OCI-LY3 (cell line): Measurements from ENCODE around the gene SYF2.

Source experiments
- H2AFZ ChIP-seq: fragments of 200-600, 300-600 bp; shearing (Covaris generic); 2 replicates; pipeline ENCODE4 v1.6.0; 2014; ENCODE audit warnings: antibody characterized with exemption, low read depth, low read length
- H3K27ac ChIP-seq: fragments of 200-600, 300-600 bp; sonication (generic); 2 replicates; pipeline ENCODE4 v1.5.1; 2014; ENCODE audit warnings: mild to moderate bottlenecking, low read length, moderate library complexity, mixed read lengths
- H3K27me3 ChIP-seq: fragments of 200-600, 300-600 bp; sonication (generic); 2 replicates; pipeline ENCODE4 v1.6.1; 2014; ENCODE audit warnings: low read depth, low read length, mixed read lengths
- H3K36me3 ChIP-seq: fragments of 200-600, 300-600 bp; sonication (generic); replicated peaks from 2 replicates; pipeline ENCODE3; 2014; ENCODE audit warnings: low read depth, low read length, mixed read lengths
- H3K4me1 ChIP-seq: fragments of 300-600, 200-600 bp; sonication (generic); 2 replicates; pipeline ENCODE4 v1.6.1; 2014; ENCODE audit warnings: low read length, mixed read lengths
- H3K4me2 ChIP-seq: fragments of 200-600, 300-600 bp; sonication (generic); 2 replicates; pipeline ENCODE4 v1.6.1; 2014; ENCODE audit warnings: low read length, mixed read lengths
- H3K4me3 ChIP-seq: fragments of 300-600, 200-600 bp; sonication (generic); 2 replicates; pipeline ENCODE4 v1.5.1; 2014; ENCODE audit warnings: antibody characterized with exemption, mild to moderate bottlenecking, low read length, moderate library complexity
- H3K79me2 ChIP-seq: fragments of 300-600, 200-600 bp; shearing (Covaris generic); 2 replicates; pipeline ENCODE4 v1.6.1; 2014; ENCODE audit warnings: mild to moderate bottlenecking, low read length, mixed read lengths
- H3K9ac ChIP-seq: fragments of 300-600, 200-600 bp; shearing (Covaris generic); 2 replicates; pipeline ENCODE4 v1.6.0; 2014; ENCODE audit warnings: mild to moderate bottlenecking, low read length, moderate library complexity
- H3K9me3 ChIP-seq: fragments of 200-600, 300-600 bp; shearing (Covaris generic); 2 replicates; pipeline ENCODE4 v1.6.1; 2014; ENCODE audit warnings: low read length, mixed read lengths; ENCODE audit not compliant: insufficient read depth
- H4K20me1 ChIP-seq: fragments of 200-600, 300-600 bp; sonication (generic); 2 replicates; pipeline ENCODE4 v1.6.1; 2016; ENCODE audit warnings: low read length, mixed read lengths; ENCODE audit not compliant: insufficient read depth
- EZH2phosphoT487 ChIP-seq: fragments of 200-600 bp; shearing (Covaris generic); IDR thresholded peaks from 2 replicates; pipeline ENCODE4 v1.6.1; 2018; ENCODE audit warnings: antibody characterized with exemption, mixed run types, low read depth
- TF ChIP-seq, protein P1 (sequence below): fragments of 200-600, 300-600 bp; sonication (generic); IDR thresholded peaks from 2 replicates; pipeline ENCODE4 v1.5.1; 2014; ENCODE audit warnings: antibody characterized with exemption, low read length, low read depth

The SYF2 gene

DNA sequence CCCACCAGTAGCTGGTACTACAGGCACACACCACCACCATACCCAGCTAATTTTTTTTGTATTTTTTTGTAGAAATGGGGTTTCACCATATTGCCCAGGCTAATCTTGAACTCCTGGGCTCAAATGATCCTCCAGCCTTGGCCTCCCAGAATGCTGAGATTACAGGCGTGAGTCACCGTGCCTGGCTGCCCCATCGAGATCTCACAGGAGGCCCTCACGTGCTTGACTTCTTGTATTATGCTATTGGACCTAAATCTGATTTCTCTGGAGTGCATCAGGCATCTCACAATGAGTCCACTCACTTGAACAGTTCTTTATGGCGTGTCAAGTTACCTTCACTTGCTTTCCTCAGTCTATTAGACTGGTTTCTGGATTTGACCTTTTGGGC, 24.3 kb upstream of the SYF2 start:
- Histone ChIP-seq H3K27ac (no peak overlapping the region), H3K36me3 (no peaks in the 10 kb centered on the region), H3K4me2 (no peak overlapping the region), H2AFZ (no peak overlapping the region), H4K20me1 (no peaks in the 10 kb centered on the region), H3K9me3 (no peaks in the 10 kb centered on the region), H3K9ac (no peak overlapping the region), H3K79me2 (no peaks in the 10 kb centered on the region; the same call in 1 of the 2 replicates), H3K4me3 (no peak overlapping the region), H3K27me3 (no peaks in the 10 kb centered on the region), H3K4me1 (no peaks in the 10 kb centered on the region)
- TF ChIP-seq, protein P1, sequence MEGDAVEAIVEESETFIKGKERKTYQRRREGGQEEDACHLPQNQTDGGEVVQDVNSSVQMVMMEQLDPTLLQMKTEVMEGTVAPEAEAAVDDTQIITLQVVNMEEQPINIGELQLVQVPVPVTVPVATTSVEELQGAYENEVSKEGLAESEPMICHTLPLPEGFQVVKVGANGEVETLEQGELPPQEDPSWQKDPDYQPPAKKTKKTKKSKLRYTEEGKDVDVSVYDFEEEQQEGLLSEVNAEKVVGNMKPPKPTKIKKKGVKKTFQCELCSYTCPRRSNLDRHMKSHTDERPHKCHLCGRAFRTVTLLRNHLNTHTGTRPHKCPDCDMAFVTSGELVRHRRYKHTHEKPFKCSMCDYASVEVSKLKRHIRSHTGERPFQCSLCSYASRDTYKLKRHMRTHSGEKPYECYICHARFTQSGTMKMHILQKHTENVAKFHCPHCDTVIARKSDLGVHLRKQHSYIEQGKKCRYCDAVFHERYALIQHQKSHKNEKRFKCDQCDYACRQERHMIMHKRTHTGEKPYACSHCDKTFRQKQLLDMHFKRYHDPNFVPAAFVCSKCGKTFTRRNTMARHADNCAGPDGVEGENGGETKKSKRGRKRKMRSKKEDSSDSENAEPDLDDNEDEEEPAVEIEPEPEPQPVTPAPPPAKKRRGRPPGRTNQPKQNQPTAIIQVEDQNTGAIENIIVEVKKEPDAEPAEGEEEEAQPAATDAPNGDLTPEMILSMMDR = no peak
- no peak for TF ChIP-seq EZH2phosphoT487

DNA sequence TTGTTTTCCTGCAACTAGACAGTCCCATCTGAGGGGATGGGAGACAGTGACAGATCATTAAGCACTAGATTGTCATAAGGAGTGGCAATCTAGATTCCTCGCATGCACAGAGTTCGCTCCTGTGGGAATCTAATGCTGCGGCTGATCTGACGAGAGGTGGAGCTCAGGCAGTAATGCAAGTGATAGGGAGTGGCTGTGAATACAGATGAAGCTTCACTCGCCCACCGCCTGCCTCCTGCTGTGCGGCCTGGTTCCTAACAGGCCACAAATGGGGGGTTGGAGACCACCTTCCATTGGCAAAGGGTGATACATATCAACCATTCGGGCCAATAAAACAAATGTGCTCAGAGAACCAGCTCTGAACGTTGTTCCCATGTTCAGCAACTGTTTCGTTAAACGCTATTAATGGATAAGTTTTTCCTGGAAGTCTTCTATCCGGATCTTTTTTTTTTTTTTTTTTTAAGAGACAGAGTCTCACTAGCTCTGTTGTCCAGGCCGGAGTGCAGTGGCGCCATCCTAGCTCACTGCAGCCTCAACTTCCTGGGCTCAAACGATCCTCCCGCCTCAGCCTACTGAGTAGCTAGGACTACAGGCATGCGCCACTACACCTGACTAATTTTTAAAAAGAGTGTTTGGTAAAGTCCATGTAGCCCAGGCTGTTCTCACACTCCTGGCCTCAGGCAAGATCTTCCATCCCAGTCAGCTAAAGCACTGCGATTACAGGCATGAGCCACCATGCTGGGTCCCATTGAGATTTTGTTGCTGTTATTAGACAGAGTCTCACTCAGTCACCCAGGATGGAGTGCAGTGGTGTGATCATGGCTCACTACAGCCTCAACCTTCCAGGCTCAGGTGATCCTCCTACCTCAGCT, 23.6 kb upstream of the SYF2 start:
- Histone ChIP-seq H3K4me2 (no peak overlapping the region), H3K79me2 (no peaks in the 10 kb centered on the region; the same call in 1 of the 2 replicates), H4K20me1 (no peaks in the 10 kb centered on the region), H3K27ac (no peak overlapping the region), H3K4me1 (no peaks in the 10 kb centered on the region), H3K36me3 (no peaks in the 10 kb centered on the region), H3K9ac (no peak overlapping the region), H3K9me3 (no peaks in the 10 kb centered on the region), H2AFZ (no peak overlapping the region), H3K27me3 (no peaks in the 10 kb centered on the region), H3K4me3 (no peak overlapping the region)
- TF ChIP-seq, protein P1 = no peak
- TF ChIP-seq EZH2phosphoT487 = no peak

DNA sequence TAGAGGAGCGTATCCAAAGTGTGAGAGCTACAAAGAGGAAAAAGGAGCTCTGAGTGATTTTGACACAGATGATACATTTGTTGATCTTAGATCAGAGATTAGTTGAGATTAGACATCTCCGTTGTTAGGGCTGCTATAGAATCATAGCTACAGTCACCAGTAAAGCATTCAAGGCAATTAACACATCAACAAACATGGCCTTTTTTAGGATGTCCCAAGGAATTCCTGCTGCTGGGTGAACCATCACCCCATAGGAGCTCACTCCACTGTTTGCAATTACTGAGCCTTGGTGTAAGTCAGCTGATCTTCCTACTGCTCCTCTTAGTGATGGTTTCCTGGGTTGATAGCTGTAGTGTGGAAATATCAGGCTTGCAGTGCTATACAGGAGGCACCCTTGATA, 21.6 kb upstream of the SYF2 start:
- Histone ChIP-seq H4K20me1 (no peaks in the 10 kb centered on the region), H3K4me3 (no peak overlapping the region), H3K27ac (no peak overlapping the region), H3K4me2 (no peak overlapping the region), H3K9ac (no peak overlapping the region), H3K27me3 (no peaks in the 10 kb centered on the region), H2AFZ (no peak overlapping the region), H3K79me2 (no peaks in the 10 kb centered on the region; the same call in 1 of the 2 replicates), H3K9me3 (no peaks in the 10 kb centered on the region), H3K36me3 (no peaks in the 10 kb centered on the region), H3K4me1 (no peaks in the 10 kb centered on the region)
- no peak for TF ChIP-seq EZH2phosphoT487
- TF ChIP-seq, protein P1 = no peak

DNA sequence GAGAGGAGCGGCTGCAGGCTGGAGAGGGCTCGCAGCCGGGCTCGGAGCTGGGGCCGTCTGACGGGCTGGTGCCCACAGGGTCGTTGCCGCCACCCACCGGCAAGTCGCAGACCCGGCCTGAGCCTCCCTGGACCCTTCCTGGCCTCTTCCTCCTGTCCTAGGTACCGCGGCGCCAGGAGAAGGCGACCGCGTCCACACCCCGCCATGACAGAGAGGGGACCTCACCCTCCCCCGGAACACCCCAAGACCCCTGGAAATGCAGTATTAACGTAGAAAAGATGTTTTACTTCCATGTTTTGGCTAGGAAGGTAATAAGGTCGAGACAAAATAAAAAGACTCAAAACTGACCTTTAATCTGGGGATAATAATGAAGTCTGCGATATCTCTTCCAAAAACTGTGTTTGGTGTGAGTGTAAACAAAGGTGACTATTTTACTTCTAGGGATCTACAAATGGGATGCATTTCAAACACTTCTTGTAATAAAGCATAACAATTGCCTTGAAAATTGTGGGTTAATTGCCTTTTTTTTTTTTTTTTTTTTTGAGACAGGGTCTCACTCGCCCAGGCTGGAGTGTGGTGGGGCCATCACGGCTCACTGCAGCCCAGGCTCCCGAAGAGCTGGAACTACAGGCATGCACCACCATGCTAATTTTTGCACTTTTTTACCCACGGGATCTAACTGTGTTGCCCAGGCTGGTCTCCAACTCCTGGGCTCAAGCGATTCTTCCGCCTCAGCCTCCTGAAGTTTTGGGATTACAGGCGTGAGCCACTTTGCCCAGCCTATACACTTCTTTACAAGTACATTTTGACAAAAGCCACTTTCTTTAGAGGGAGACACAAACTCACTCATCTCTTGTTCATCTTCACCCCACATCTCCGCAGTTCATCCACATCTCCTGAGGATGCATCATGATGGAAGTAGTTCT, 15.8 kb upstream of the SYF2 start:
- H2AFZ ChIP-seq = peak overlapping the region; percentile 64; the same call in 1 of the 2 replicates
- no peaks in the 10 kb centered on the region for H3K9me3 ChIP-seq
- peak overlapping the region; percentile 84 for H3K4me2 ChIP-seq
- H3K4me3 ChIP-seq = peak overlapping the region; percentile 97
- TF ChIP-seq EZH2phosphoT487 = no peak
- TF ChIP-seq, protein P1 = no peak
- peaks cover 32% of the 10 kb centered on the region for H3K36me3 ChIP-seq
- H3K27me3 ChIP-seq = no peaks in the 10 kb centered on the region
- H3K27ac ChIP-seq = peak overlapping the region; percentile 22
- H3K4me1 ChIP-seq = peaks cover 11% of the 10 kb centered on the region
- peak overlapping the region; percentile 66 for H3K9ac ChIP-seq
- peaks cover 19% of the 10 kb centered on the region for H4K20me1 ChIP-seq
- peaks cover 35% of the 10 kb centered on the region for H3K79me2 ChIP-seq
